ENCODE data around the gene TPM3.

GRCh38 chr1:154142358-154142757, 49.5 kb downstream of the TPM3 start:
- TF ChIP-seq CTCF (IDR thresholded peaks at IDR 0.05) (no peak), POLR2AphosphoS5 (IDR thresholded peaks at IDR 0.05; ENCODE audit: low read depth, low read length) (no peak), REST (IDR thresholded peaks at IDR 0.05; ENCODE audit: insufficient read depth in 1 of 2, low read depth in 2 of 2, low read length in 1 of 2) (no peak), TCF7L2 (IDR thresholded peaks at IDR 0.05; ENCODE audit: low read depth, low read length) (no peak)
